Occipital lobe (tissue), 2 donors: Measurements from ENCODE around the gene PICALM. TPM values are rescaled to one million over a fixed set of nuclear protein-coding genes. Genes with fewer than 3 reads are reported as not detected.
A peak's percentile ranks its signal among the peaks of the same experiment; 100 is the strongest.

Experiments used
- DNase-seq: peaks from one replicate; lab custom pipeline; 2025; lab: John Stamatoyannopoulos, UW
- total RNA-seq: library from RNA; depleted of rRNA; stranded (reverse); fragments of >200 nt; gene quantifications from one replicate; pipeline ENCODE4 v1.2.3, GENCODE V29; 2014

PICALM gene
- total RNA-seq, 1 donor from 2014 or later, result 1,141 TPM

- DNase-seq, result no peak
Measured at GRCh38 chr11:86050196-86050709, 18.6 kb downstream of the PICALM start.

GRCh38 chr11:86047275-86047991 is 21.5 kb downstream of the PICALM start:
- no peak for DNase-seq

- no peak for DNase-seq
Measured at GRCh38 chr11:86046116-86046515, 22.8 kb downstream of the PICALM start.

- no peak for DNase-seq
Measured at GRCh38 chr11:86043765-86044503, 24.9 kb downstream of the PICALM start.

- DNase-seq, result peak; percentile 17
Measured at GRCh38 chr11:86041975-86042378, 26.9 kb downstream of the PICALM start.

- no peak for DNase-seq
Measured at GRCh38 chr11:86040919-86041850, 27.7 kb downstream of the PICALM start.

GRCh38 chr11:86039094-86039493 is 29.8 kb downstream of the PICALM start:
- DNase-seq, result no peak

- DNase-seq, result no peak
Measured at GRCh38 chr11:86037743-86038142, 31.1 kb downstream of the PICALM start.

- DNase-seq, result no peak
Measured at GRCh38 chr11:86035920-86036319, 33.0 kb downstream of the PICALM start.

- DNase-seq, result no peak
Measured at GRCh38 chr11:86035164-86035563, 33.7 kb downstream of the PICALM start.

- DNase-seq, result no peak
Measured at GRCh38 chr11:86034710-86035109, 34.2 kb downstream of the PICALM start.

- no peak for DNase-seq
Measured at GRCh38 chr11:86021377-86021776, 47.5 kb downstream of the PICALM start.

- DNase-seq, result no peak
Measured at GRCh38 chr11:86018249-86018648, 50.6 kb downstream of the PICALM start.

- DNase-seq, result no peak
Measured at GRCh38 chr11:86016451-86016850, 52.4 kb downstream of the PICALM start.

GRCh38 chr11:86015699-86016098 is 53.2 kb downstream of the PICALM start:
- DNase-seq, result no peak

GRCh38 chr11:86014221-86014620 is 54.7 kb downstream of the PICALM start:
- no peak for DNase-seq

- no peak for DNase-seq
Measured at GRCh38 chr11:86013713-86014112, 55.2 kb downstream of the PICALM start.

- no peak for DNase-seq
Measured at GRCh38 chr11:86011175-86011574, 57.7 kb downstream of the PICALM start.

- DNase-seq, result no peak
Measured at GRCh38 chr11:86003654-86004053, 65.2 kb downstream of the PICALM start.

- no peak for DNase-seq
Measured at GRCh38 chr11:86002431-86002830, 66.5 kb downstream of the PICALM start.

- DNase-seq, result no peak
Measured at GRCh38 chr11:85991508-85991907, 77.4 kb downstream of the PICALM start.

GRCh38 chr11:85989746-85990145 is 79.1 kb downstream of the PICALM start:
- DNase-seq, result no peak
